SK-N-SH (cell line): Measurements from ENCODE around the gene FYCO1. TPM values are rescaled to one million over a fixed set of nuclear protein-coding genes. Genes with fewer than 3 reads are reported as not detected.

Source experiments
- CTCF ChIA-PET: fragments of 300-600, 350-600 bp; formaldehyde crosslinking; extraction: SDS; loops from one replicate; lab custom pipeline; 2021; lab: Yijun Ruan, JAX
- POLR2A ChIA-PET: fragments of 350-600 bp; sonication (Branson Sonifier 250); formaldehyde crosslinking; extraction: SDS; loops from one replicate; lab custom pipeline; 2020; ENCODE audit warnings: antibody characterized with exemption, inconsistent platforms; lab: Yijun Ruan, JAX
- DNase-seq: peaks from one replicate; pipeline ENCODE4 v3.0.0; 2012
- H2AFZ ChIP-seq: fragments of 200-600 bp; sonication (generic); 2 replicates; pipeline ENCODE4 v1.8.1; 2016; ENCODE audit warnings: antibody characterized with exemption, mild to moderate bottlenecking, low read depth
- H3F3A ChIP-seq: fragments of 200-600 bp; sonication (generic); replicated peaks from 2 replicates; pipeline ENCODE3; 2016; ENCODE audit warnings: antibody characterized with exemption, mild to moderate bottlenecking; ENCODE audit not compliant: insufficient read depth
- H3K27ac ChIP-seq, 2 experiments: fragments of 200-500 bp in 1 of 2; fragments of 200-600 bp in 1 of 2; sonication (Bioruptor generic) in 1 of 2; sonication (generic), shearing (Covaris generic) in 1 of 2; 2 replicates each; pipeline versions ENCODE4 v1.5.1 to v1.6.1; 2014 to 2016; ENCODE audit warnings: low read depth in 2 of 2, inconsistent platforms in 1 of 2, low read length in 1 of 2, mild to moderate bottlenecking in 1 of 2, mixed read lengths in 1 of 2
- H3K27me3 ChIP-seq: fragments of 200-600 bp; sonication (generic), shearing (Covaris generic); 2 replicates; pipeline ENCODE4 v1.6.1; 2016; ENCODE audit warnings: mixed run types; ENCODE audit not compliant: insufficient read depth
- H3K36me3 ChIP-seq, 2 experiments: fragments of 200-500 bp in 1 of 2; fragments of 200-600 bp in 1 of 2; sonication (Bioruptor generic) in 1 of 2; sonication (generic) in 1 of 2; replicated peaks in 1 of 2; 2 replicates each; pipeline versions ENCODE3 to v1.5.1; 2014 to 2016; ENCODE audit warnings: low read length in 1 of 2, mild to moderate bottlenecking in 1 of 2; ENCODE audit not compliant: insufficient read depth in 2 of 2, control insufficient read depth in 1 of 2
- H3K4me1 ChIP-seq, 2 experiments: fragments of 200-500 bp in 1 of 2; fragments of 200-600 bp in 1 of 2; sonication (Bioruptor generic) in 1 of 2; sonication (generic), shearing (Covaris generic) in 1 of 2; 2 replicates each; pipeline versions ENCODE4 v1.5.1 to v1.6.1; 2014 to 2016; ENCODE audit warnings: low read depth in 1 of 2, low read length in 1 of 2, mixed run types in 1 of 2; ENCODE audit not compliant: insufficient read depth in 2 of 2, control insufficient read depth in 1 of 2
- H3K4me2 ChIP-seq: fragments of 200-600 bp; sonication (generic), shearing (Covaris generic); 2 replicates; pipeline ENCODE4 v1.6.1; 2017; ENCODE audit warnings: mixed run types
- H3K4me3 ChIP-seq, 2 experiments: fragments of 200-500 bp in 1 of 2; fragments of 200-600 bp in 1 of 2; sonication (Bioruptor generic) in 1 of 2; sonication (generic), shearing (Covaris generic) in 1 of 2; 2 replicates each; pipeline versions ENCODE4 v1.5.1 to v1.8.1; 2014 to 2016; ENCODE audit warnings: low read depth in 2 of 2, inconsistent platforms in 1 of 2, low read length in 1 of 2, mild to moderate bottlenecking in 1 of 2, mixed read lengths in 1 of 2, moderate library complexity in 1 of 2
- H3K79me2 ChIP-seq: fragments of 200-600 bp; sonication (generic); 2 replicates; pipeline ENCODE4 v1.8.1; 2017; ENCODE audit warnings: mild to moderate bottlenecking; ENCODE audit not compliant: insufficient read depth
- H3K9ac ChIP-seq: fragments of 200-600 bp; sonication (generic); 2 replicates; pipeline ENCODE4 v1.6.1; 2017; ENCODE audit warnings: mixed run types
- H3K9me2 ChIP-seq: fragments of 200-600 bp; sonication (generic); 2 replicates; pipeline ENCODE4 v1.6.1; 2017; ENCODE audit warnings: mixed run types
- H3K9me3 ChIP-seq: fragments of 200-600 bp; sonication (generic); 2 replicates; pipeline ENCODE4 v1.6.1; 2017; ENCODE audit warnings: mixed run types, mild to moderate bottlenecking, moderate library complexity
- H4K20me1 ChIP-seq: fragments of 200-600 bp; sonication (generic); 2 replicates; pipeline ENCODE4 v1.6.1; 2017; ENCODE audit warnings: mild to moderate bottlenecking, mixed run types; ENCODE audit not compliant: insufficient read depth
- EP300 ChIP-seq, 2 experiments: IDR thresholded peaks; 2 replicates each; pipeline versions ENCODE4 v1.4.0 to v1.6.1; 2012; ENCODE audit warnings: borderline replicate concordance in 1 of 2, low read depth in 1 of 2, low read length in 1 of 2
- FOSL2 ChIP-seq: IDR thresholded peaks from 2 replicates; pipeline ENCODE4 v1.4.0; 2012; ENCODE audit warnings: low read depth, mild to moderate bottlenecking, moderate library complexity, borderline replicate concordance
- FOXJ3 ChIP-seq: sonication (generic); formaldehyde crosslinking; IDR thresholded peaks from 2 replicates; pipeline ENCODE4 v1.5.1; 2020; ENCODE audit warnings: mild to moderate bottlenecking, missing genetic modification reagents
- GABPA ChIP-seq: IDR thresholded peaks from 2 replicates; pipeline ENCODE4 v1.4.0; 2012; ENCODE audit warnings: low read depth, mild to moderate bottlenecking
- MAX ChIP-seq: IDR thresholded peaks from 2 replicates; pipeline ENCODE4 v1.4.0; 2012; ENCODE audit warnings: low read depth
- RAD21 ChIP-seq: IDR thresholded peaks from 2 replicates; pipeline ENCODE4 v1.6.1; 2012; ENCODE audit warnings: mild to moderate bottlenecking, low read length
- RXRA ChIP-seq: IDR thresholded peaks from 2 replicates; pipeline ENCODE4 v1.4.0; 2012; ENCODE audit warnings: low read depth, mild to moderate bottlenecking, borderline replicate concordance
- SMC3 ChIP-seq: IDR thresholded peaks from 2 replicates; pipeline ENCODE4 v1.6.1; 2012; ENCODE audit warnings: low read depth, low read length, improper control_type of control experiment
- TEAD4 ChIP-seq: IDR thresholded peaks from 2 replicates; pipeline ENCODE4 v1.4.0; 2012; ENCODE audit warnings: mild to moderate bottlenecking, borderline replicate concordance; ENCODE audit not compliant: insufficient read depth
- USF1 ChIP-seq: IDR thresholded peaks from 2 replicates; pipeline ENCODE4 v1.4.0; 2012; ENCODE audit warnings: low read depth, borderline replicate concordance
- ZBTB33 ChIP-seq: IDR thresholded peaks from 2 replicates; pipeline ENCODE4 v1.4.0; 2012; ENCODE audit warnings: low read depth, borderline replicate concordance
- WGBS: methylation state at CpG from one replicate; pipeline ENCODE4 v1.1.6; 2017; ENCODE audit warnings: low lambda C conversion rate; 5-methylcytosine and 5-hydroxymethylcytosine counted together
- polyA plus RNA-seq, 3 experiments: library from polyadenylated mRNA; depleted of rRNA; stranded (reverse); fragments of >200 nt; gene quantifications; 2 replicates each; pipeline ENCODE4 v1.2.3, GENCODE V29; 2012

FYCO1 gene
- polyA plus RNA-seq, 1 of the 3 experiments (the other 2 are of a cell fraction): 5.5 TPM

- DNase-seq: no peak
- no peaks in the 10 kb centered on the region for H3K9me2 ChIP-seq
- peaks cover 0 to 3% of the 10 kb centered on the region in 2 experiments; a peak in 1 of 4 replicates for H3K4me1 ChIP-seq
- TF ChIP-seq RXRA: no peak
- no peak for TF ChIP-seq FOSL2
- TF ChIP-seq TEAD4: no peak
- H2AFZ ChIP-seq: no peak overlapping the region
- no peaks in the 10 kb centered on the region for H4K20me1 ChIP-seq
- H3K4me2 ChIP-seq: no peak overlapping the region
- no peaks in the 10 kb centered on the region for H3K27me3 ChIP-seq
- POLR2A ChIA-PET: no interaction called here
- H3K9ac ChIP-seq: no peak overlapping the region
- no peaks in the 10 kb centered on the region for H3K79me2 ChIP-seq
- no peak overlapping the region for H3K4me3 ChIP-seq
- H3K36me3 ChIP-seq: no peaks in the 10 kb centered on the region
- WGBS: 50% methylated on average over 4 of the region's 4 CpGs
- no peaks in the 10 kb centered on the region for H3F3A ChIP-seq
- no peak overlapping the region for H3K27ac ChIP-seq
- CTCF ChIA-PET: interaction anchor here (1.7 to 1.8 kb wide), 3 partner anchors 18 to 168 kb away, joined by 4 to 6 read pairs (median 5); no protein-coding TSS in a partner anchor
- no peaks in the 10 kb centered on the region for H3K9me3 ChIP-seq
Observed at GRCh38 chr3:45910892-45911291, 84.7 kb downstream of the FYCO1 start.

- Histone ChIP-seq H3K4me1 (peaks cover 0 to 3% of the 10 kb centered on the region in 2 experiments; a peak in 1 of 4 replicates), H4K20me1 (no peaks in the 10 kb centered on the region), H3K27ac (no peak overlapping the region)
- CTCF ChIA-PET: interaction anchor here (1.2 to 1.7 kb wide), 3 partner anchors 17 to 29 kb away, joined by 3 to 10 read pairs (median 3); no protein-coding TSS in a partner anchor
- TF ChIP-seq SMC3 (no peak), MAX (no peak), EP300 (IDR thresholded peaks at IDR 0.05; ENCODE audit: borderline replicate concordance in 1 of 2, low read depth in 1 of 2, low read length in 1 of 2) (no peak), RAD21 (no peak), FOXJ3 (CRISPR knock-in tag) (no peak), ZBTB33 (no peak), GABPA (no peak), USF1 (no peak)
- TF ChIP-seq, all 33 proteins: peak for 0
- Histone ChIP-seq H3K4me3 (no peak overlapping the region), H3K27me3 (no peaks in the 10 kb centered on the region), H2AFZ (no peak overlapping the region), H3K9me2 (no peaks in the 10 kb centered on the region), H3K4me2 (no peak overlapping the region), H3K9ac (no peak overlapping the region), H3F3A (no peaks in the 10 kb centered on the region), H3K9me3 (no peaks in the 10 kb centered on the region), H3K36me3 (no peaks in the 10 kb centered on the region), H3K79me2 (no peaks in the 10 kb centered on the region)
- DNase-seq: no peak
- POLR2A ChIA-PET: no interaction called here
- WGBS: 78% methylated on average over 6 of the region's 6 CpGs
Observed at GRCh38 chr3:45909542-45909941, 86.1 kb downstream of the FYCO1 start.
